Panc1 (cell line): ENCODE measurements around the gene CSTPP1. TPM values are rescaled to one million over a fixed set of nuclear protein-coding genes. Genes with fewer than 3 reads are reported as not detected.

Experiments used
- ATAC-seq: fragments of 200-7000 bp; cut with Tn5 transposase; 2 replicates; pipeline ENCODE4 v1.9.1; 2020; ENCODE audit warnings: mild to moderate bottlenecking, moderate library complexity
- BruUV-seq: library from RNA; stranded (reverse); fragments of 400-500 nt; replicated peaks from 2 replicates; lab custom pipeline; 2021; lab: Mats Ljungman, UMichigan
- CTCF ChIA-PET: fragments of 300-600 bp; sonication (Branson Sonifier 250); formaldehyde crosslinking; loops from one replicate; lab custom pipeline; 2022; ENCODE audit warnings: antibody characterized with exemption; lab: Charles Lee
- POLR2A ChIA-PET: fragments of 300-600 bp; sonication (Branson Sonifier 250); formaldehyde crosslinking; loops from one replicate; lab custom pipeline; 2022; ENCODE audit warnings: antibody characterized with exemption; lab: Charles Lee
- DNase-seq: peaks from one replicate; pipeline ENCODE4 v3.0.0-alpha.2; 2010; ENCODE audit warnings: low read depth, low spot score
- H3K27ac ChIP-seq: 2 replicates; pipeline ENCODE4 v1.5.1; 2011; ENCODE audit warnings: mild to moderate bottlenecking, low read length, inconsistent platforms
- H3K27me3 ChIP-seq: fragments of 200-500 bp; sonication (Bioruptor generic); 2 replicates; pipeline ENCODE4 v1.6.0; 2014; ENCODE audit warnings: low read length, inconsistent platforms; ENCODE audit not compliant: control insufficient read depth, insufficient read depth
- H3K36me3 ChIP-seq: fragments of 200-500 bp; sonication (Bioruptor generic); 2 replicates; pipeline ENCODE4 v1.5.1; 2014; ENCODE audit warnings: inconsistent platforms, mild to moderate bottlenecking, low read length, moderate library complexity; ENCODE audit not compliant: control insufficient read depth, insufficient read depth
- H3K4me1 ChIP-seq: 2 replicates; pipeline ENCODE4 v1.5.1; 2011; ENCODE audit warnings: inconsistent platforms, mild to moderate bottlenecking, low read length, moderate library complexity; ENCODE audit not compliant: control insufficient read depth, insufficient read depth
- H3K4me3 ChIP-seq, 2 experiments: 2 replicates each; pipeline ENCODE4 v1.5.1; 2011 to 2012; ENCODE audit warnings: low read depth in 2 of 2, low read length in 2 of 2, mild to moderate bottlenecking in 2 of 2, inconsistent platforms in 1 of 2, moderate library complexity in 1 of 2
- H3K9me3 ChIP-seq: fragments of 200-500 bp; sonication (Bioruptor generic); 2 replicates; pipeline ENCODE4 v1.5.1; 2014; ENCODE audit warnings: low read depth, mild to moderate bottlenecking, inconsistent platforms, low read length, moderate library complexity; ENCODE audit not compliant: control insufficient read depth, insufficient read depth
- CTCF ChIP-seq: fragments of 450-650 bp; IDR thresholded peaks from 2 replicates; pipeline ENCODE4 v1.5.1; 2017; ENCODE audit warnings: mild to moderate bottlenecking
- POLR2AphosphoS5 ChIP-seq: IDR thresholded peaks from 2 replicates; pipeline ENCODE4 v1.6.1; 2012; ENCODE audit warnings: mild to moderate bottlenecking, low read depth, low read length, moderate library complexity
- SIN3A ChIP-seq: IDR thresholded peaks from 2 replicates; pipeline ENCODE4 v1.6.1; 2012; ENCODE audit warnings: low read depth, mild to moderate bottlenecking, low read length, moderate library complexity, borderline replicate concordance; ENCODE audit not compliant: insufficient read depth
- TCF7L2 ChIP-seq: IDR thresholded peaks from 2 replicates; pipeline ENCODE4 v1.6.1; 2011; ENCODE audit warnings: mild to moderate bottlenecking, low read depth, low read length, inconsistent platforms
- in situ Hi-C: cut with HindIII; loops from 2 replicates; pipeline ENCODE4 v1.10.0; 2016; ENCODE audit warnings: low sequenced_read_pairs, low pct_unique_long_range_greater_than_20kb
- intact Hi-C: fragments of 100-400 bp; cut with micrococcal nuclease; formaldehyde crosslinking; loops from one replicate; pipeline ENCODE4 v1.10.0; 2022; ENCODE audit not compliant: unreplicated experiment
- total RNA-seq: library from RNA; stranded (reverse); gene quantifications from one replicate; pipeline ENCODE4 v1.2.1, GENCODE V29; 2021; ENCODE audit not compliant: unreplicated experiment
- TF ChIP-seq, protein P1 (sequence below), 2 experiments: IDR thresholded peaks; 2 replicates each; pipeline ENCODE4 v1.6.1; 2011 to 2012; ENCODE audit warnings: low read depth in 2 of 2, control low read depth in 1 of 2, low read length in 1 of 2, mild to moderate bottlenecking in 1 of 2, moderate library complexity in 1 of 2; ENCODE audit not compliant: insufficient read depth in 1 of 2

CSTPP1 gene
- total RNA-seq, 1 experiment from 2014 or later, result 29.0 TPM

DNA sequence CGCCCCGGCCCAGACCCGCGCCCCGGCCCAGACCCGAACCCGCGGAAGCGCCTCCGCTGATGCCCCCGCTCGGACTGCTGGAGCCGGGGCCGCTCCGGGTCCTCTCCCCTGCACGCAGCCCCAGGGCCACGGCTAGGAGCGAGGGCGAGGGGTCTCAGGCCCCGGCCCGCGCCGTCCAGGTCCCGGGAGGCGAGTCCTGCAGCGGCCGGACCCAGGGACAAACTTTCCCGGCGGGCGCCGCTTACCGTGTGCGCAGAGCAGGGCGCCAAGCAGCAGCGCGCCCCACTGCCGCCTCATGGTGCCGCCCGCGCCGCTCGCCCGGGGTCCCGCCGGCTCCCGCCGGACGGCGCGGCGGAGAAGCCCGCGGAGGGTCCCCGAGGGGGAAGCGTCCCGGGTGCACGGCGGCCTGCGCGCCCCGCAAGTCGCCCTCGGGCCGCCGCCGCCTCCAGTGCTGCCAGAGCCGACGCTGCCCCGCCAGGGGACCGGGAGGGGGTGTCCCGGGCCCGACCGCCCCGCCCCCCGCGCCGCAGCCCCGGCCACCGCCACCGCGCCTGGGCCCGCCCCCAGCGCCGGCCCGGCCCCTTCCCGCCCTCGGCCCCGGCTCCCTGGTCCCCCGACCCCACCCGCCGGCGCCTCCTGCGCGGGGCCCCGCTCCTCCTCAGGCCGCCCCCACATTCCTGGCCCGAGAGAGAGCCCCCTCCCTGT, 18.3 kb upstream of the CSTPP1 start, which contains the start of gene LRP4:
LRP4 (minus strand) TSS at position 468 of the 705 bp plus-strand sequence; CDS start at position 297, 171 bp downstream.
- DNase-seq (no peak), ATAC-seq (peak; percentile 83)
- H3K27me3 ChIP-seq, result no peaks in the 10 kb centered on the region
- H3K4me3 ChIP-seq, result peak within 1 kb of the TSS; percentile 52 to 59
- H3K9me3 ChIP-seq, result no peaks in the 10 kb centered on the region
- POLR2A ChIA-PET, result interaction anchor here (0.6 kb wide), 1 partner anchor 30 kb away, joined by 5 read pairs; no protein-coding TSS in a partner anchor
- no peak for TF ChIP-seq POLR2AphosphoS5
- peak; percentile 29; the same call in 1 of the 2 replicates for TF ChIP-seq CTCF
- TF ChIP-seq, protein P1, sequence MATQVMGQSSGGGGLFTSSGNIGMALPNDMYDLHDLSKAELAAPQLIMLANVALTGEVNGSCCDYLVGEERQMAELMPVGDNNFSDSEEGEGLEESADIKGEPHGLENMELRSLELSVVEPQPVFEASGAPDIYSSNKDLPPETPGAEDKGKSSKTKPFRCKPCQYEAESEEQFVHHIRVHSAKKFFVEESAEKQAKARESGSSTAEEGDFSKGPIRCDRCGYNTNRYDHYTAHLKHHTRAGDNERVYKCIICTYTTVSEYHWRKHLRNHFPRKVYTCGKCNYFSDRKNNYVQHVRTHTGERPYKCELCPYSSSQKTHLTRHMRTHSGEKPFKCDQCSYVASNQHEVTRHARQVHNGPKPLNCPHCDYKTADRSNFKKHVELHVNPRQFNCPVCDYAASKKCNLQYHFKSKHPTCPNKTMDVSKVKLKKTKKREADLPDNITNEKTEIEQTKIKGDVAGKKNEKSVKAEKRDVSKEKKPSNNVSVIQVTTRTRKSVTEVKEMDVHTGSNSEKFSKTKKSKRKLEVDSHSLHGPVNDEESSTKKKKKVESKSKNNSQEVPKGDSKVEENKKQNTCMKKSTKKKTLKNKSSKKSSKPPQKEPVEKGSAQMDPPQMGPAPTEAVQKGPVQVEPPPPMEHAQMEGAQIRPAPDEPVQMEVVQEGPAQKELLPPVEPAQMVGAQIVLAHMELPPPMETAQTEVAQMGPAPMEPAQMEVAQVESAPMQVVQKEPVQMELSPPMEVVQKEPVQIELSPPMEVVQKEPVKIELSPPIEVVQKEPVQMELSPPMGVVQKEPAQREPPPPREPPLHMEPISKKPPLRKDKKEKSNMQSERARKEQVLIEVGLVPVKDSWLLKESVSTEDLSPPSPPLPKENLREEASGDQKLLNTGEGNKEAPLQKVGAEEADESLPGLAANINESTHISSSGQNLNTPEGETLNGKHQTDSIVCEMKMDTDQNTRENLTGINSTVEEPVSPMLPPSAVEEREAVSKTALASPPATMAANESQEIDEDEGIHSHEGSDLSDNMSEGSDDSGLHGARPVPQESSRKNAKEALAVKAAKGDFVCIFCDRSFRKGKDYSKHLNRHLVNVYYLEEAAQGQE (IDR thresholded peaks at IDR 0.05; ENCODE audit: insufficient read depth in 1 of 2, low read depth in 2 of 2, low read length in 1 of 2), result no peak
- H3K36me3 ChIP-seq, result no peaks in the 10 kb centered on the region
- no TSS peak for BruUV-seq
- H3K27ac ChIP-seq, result peak within 1 kb of the TSS; percentile 45
- CTCF ChIA-PET, result interaction anchor here (1.5 kb wide), 1 partner anchor 235 kb away, joined by 4 read pairs; no protein-coding TSS in a partner anchor
- in situ Hi-C loops (no loop called here), intact Hi-C loops (no loop called here)
- H3K4me1 ChIP-seq, result peaks cover 20% of the 10 kb centered on the region

DNA sequence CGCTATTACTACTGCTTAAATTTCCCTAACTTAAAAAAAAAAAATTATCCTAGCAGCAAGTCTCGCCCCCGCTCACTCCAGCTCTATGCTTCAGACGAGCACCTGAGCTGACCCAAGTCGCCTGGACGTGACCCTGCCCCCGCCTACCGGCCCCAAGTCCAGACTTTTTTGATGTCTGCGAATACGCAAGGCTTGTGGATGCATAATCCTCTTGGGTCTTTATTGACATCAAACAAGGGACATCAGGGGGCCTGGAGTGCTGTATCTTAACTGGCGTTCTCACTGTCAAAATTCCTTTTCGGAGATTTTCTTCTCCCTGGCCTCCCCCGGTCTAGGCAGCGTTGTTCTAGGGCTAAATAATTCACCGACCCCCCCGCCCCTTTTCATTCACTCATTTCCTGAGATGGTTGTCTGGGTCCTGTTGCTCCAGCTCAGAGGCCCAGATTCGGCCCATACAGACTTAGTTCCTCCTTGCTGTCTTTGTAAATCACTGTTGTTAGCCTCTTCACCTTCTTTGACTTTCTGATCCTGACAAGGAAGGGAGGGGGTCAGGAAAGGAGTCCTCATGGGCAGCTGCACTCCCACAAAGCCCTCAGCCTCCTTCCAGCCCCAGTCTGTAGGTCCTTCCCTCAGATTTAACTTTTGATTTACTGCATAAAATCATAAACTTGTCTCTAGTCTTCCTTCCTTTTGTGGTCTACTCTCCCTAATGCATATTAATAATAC, 17.6 kb upstream of the CSTPP1 start:
- ChIA-PET POLR2A (interaction anchor here (0.6 kb wide), 1 partner anchor 29 kb away, joined by 5 read pairs; no protein-coding TSS in a partner anchor), CTCF (interaction anchor here (0.7 to 1.5 kb wide), 2 partner anchors 234 to 419 kb away, joined by 4 to 10 read pairs; no protein-coding TSS in a partner anchor)
- H3K36me3 ChIP-seq, result no peaks in the 10 kb centered on the region
- H3K27me3 ChIP-seq, result no peaks in the 10 kb centered on the region
- H3K27ac ChIP-seq, result peak overlapping the region; percentile 39; the same call in 1 of the 2 replicates
- DNase-seq (no peak), ATAC-seq (peak; percentile 4; the same call in 1 of the 2 replicates)
- in situ Hi-C loops (no loop called here), intact Hi-C loops (no loop called here)
- peak overlapping the region; percentile 41 to 59 for H3K4me3 ChIP-seq
- TF ChIP-seq TCF7L2 (no peak), SIN3A (no peak), CTCF (no peak), POLR2AphosphoS5 (no peak)
- TF ChIP-seq, protein P1 (IDR thresholded peaks at IDR 0.05; ENCODE audit: insufficient read depth in 1 of 2, low read depth in 2 of 2, low read length in 1 of 2), result no peak
- no peaks in the 10 kb centered on the region for H3K9me3 ChIP-seq
- H3K4me1 ChIP-seq, result peaks cover 16% of the 10 kb centered on the region
- BruUV-seq, result no TSS peak
